PC-9 (cell line): ENCODE measurements around the gene SYT7. TPM values are rescaled to one million over a fixed set of nuclear protein-coding genes. Genes with fewer than 3 reads are reported as not detected.

Source experiments
- BruUV-seq: library from RNA; stranded (reverse); fragments of 400-500 nt; replicated peaks from 2 replicates; lab custom pipeline; 2021; lab: Mats Ljungman, UMichigan
- CTCF ChIA-PET: fragments of 300-600 bp; sonication (Branson Sonifier 250); formaldehyde crosslinking; loops from one replicate; lab custom pipeline; 2022; ENCODE audit warnings: antibody characterized with exemption; lab: Charles Lee
- POLR2A ChIA-PET: fragments of 300-600 bp; sonication (Branson Sonifier 250); formaldehyde crosslinking; loops from one replicate; lab custom pipeline; 2022; ENCODE audit warnings: antibody characterized with exemption; ENCODE audit not compliant: unreplicated experiment; lab: Charles Lee
- DNase-seq, 2 experiments: peaks; one replicate each; pipeline versions ENCODE4 v3.0.0 to v3.0.0-alpha.2; 2015 to 2022; ENCODE audit warnings: mixed read lengths in 1 of 2
- H2AFZ ChIP-seq: fragments of 200-600 bp; sonication (generic); 2 replicates; pipeline ENCODE4 v1.8.1; 2017; ENCODE audit warnings: antibody characterized with exemption
- H3F3A ChIP-seq: fragments of 200-600 bp; sonication (generic); 2 replicates; pipeline ENCODE4 v1.8.1; 2017; ENCODE audit warnings: antibody characterized with exemption, mild to moderate bottlenecking, low read depth; ENCODE audit not compliant: insufficient read depth
- H3K27ac ChIP-seq: fragments of 200-600 bp; sonication (generic); 2 replicates; pipeline ENCODE4 v1.6.1; 2016; ENCODE audit warnings: mixed run types
- H3K27me3 ChIP-seq: fragments of 200-600 bp; sonication (generic); 2 replicates; pipeline ENCODE4 v1.6.1; 2016; ENCODE audit warnings: low read depth, mixed run types; ENCODE audit not compliant: insufficient read depth
- H3K36me3 ChIP-seq: fragments of 200-600 bp; sonication (generic); 2 replicates; pipeline ENCODE4 v1.6.1; 2016; ENCODE audit warnings: low read depth, mixed run types
- H3K4me1 ChIP-seq: fragments of 200-600 bp; sonication (generic); replicated peaks from 2 replicates; pipeline ENCODE4 v1.6.1; 2016; ENCODE audit warnings: mixed run types; ENCODE audit not compliant: insufficient read depth
- H3K4me2 ChIP-seq: fragments of 200-600 bp; sonication (generic); 2 replicates; pipeline ENCODE4 v1.6.1; 2017; ENCODE audit warnings: mixed run types
- H3K4me3 ChIP-seq: fragments of 200-600 bp; sonication (generic); 2 replicates; pipeline ENCODE4 v1.6.1; 2016; ENCODE audit warnings: mixed run types
- H3K79me2 ChIP-seq: fragments of 200-600 bp; sonication (generic); 2 replicates; pipeline ENCODE4 v1.6.1; 2017; ENCODE audit warnings: low read depth, mixed run types
- H3K9me2 ChIP-seq: fragments of 200-600 bp; sonication (generic); 2 replicates; pipeline ENCODE4 v1.8.1; 2017; ENCODE audit warnings: mild to moderate bottlenecking; ENCODE audit not compliant: insufficient read depth
- H3K9me3 ChIP-seq: fragments of 200-600 bp; sonication (generic); 2 replicates; pipeline ENCODE4 v1.8.1; 2016; ENCODE audit warnings: low read depth; ENCODE audit not compliant: insufficient read depth
- H4K20me1 ChIP-seq: fragments of 200-600 bp; sonication (generic); 2 replicates; pipeline ENCODE4 v1.8.1; 2017; ENCODE audit not compliant: insufficient read depth
- CTCF ChIP-seq: fragments of 200-600 bp; sonication (generic); conservative IDR thresholded peaks from 2 replicates; pipeline ENCODE4 v1.6.1; 2017; ENCODE audit warnings: mixed run types, antibody characterized with exemption, mild to moderate bottlenecking, moderate library complexity
- EZH2 ChIP-seq: fragments of 200-600 bp; sonication (generic); IDR thresholded peaks from 2 replicates; pipeline ENCODE4 v1.8.0; 2017; ENCODE audit warnings: antibody characterized with exemption, low read depth
- intact Hi-C: fragments of 100-400 bp; cut with micrococcal nuclease; formaldehyde crosslinking; loops from one replicate; pipeline ENCODE4 v1.10.0; 2022; ENCODE audit not compliant: unreplicated experiment
- total RNA-seq: library from RNA; stranded (reverse); gene quantifications from 2 replicates; pipeline ENCODE4 v1.2.3, GENCODE V29; 2021

The SYT7 gene
- total RNA-seq, 1 experiment from 2014 or later = 4.0 TPM

- no peak overlapping the region for H2AFZ ChIP-seq
- no TSS peak for BruUV-seq
- peaks cover 24% of the 10 kb centered on the region for H3K27me3 ChIP-seq
- H3K4me2 ChIP-seq = peak overlapping the region; percentile 36; the same call in 1 of the 2 replicates
- DNase-seq = no peak
- intact Hi-C loops = no loop called here
- no peaks in the 10 kb centered on the region for H3K79me2 ChIP-seq
- H3F3A ChIP-seq = peaks cover 18% of the 10 kb centered on the region; the same call in 1 of the 2 replicates
- H3K27ac ChIP-seq = no peak overlapping the region
- peaks cover 32% of the 10 kb centered on the region for H3K4me1 ChIP-seq
- H3K4me3 ChIP-seq = no peak overlapping the region
- TF ChIP-seq CTCF (no peak), EZH2 (no peak)
- no peaks in the 10 kb centered on the region for H3K9me2 ChIP-seq
- POLR2A ChIA-PET = no interaction called here
- CTCF ChIA-PET = interaction anchor here (1.0 kb wide), 1 partner anchor 11 kb away, joined by 4 read pairs; no protein-coding TSS in a partner anchor
- no peaks in the 10 kb centered on the region for H3K9me3 ChIP-seq
- H3K36me3 ChIP-seq = no peaks in the 10 kb centered on the region
- H4K20me1 ChIP-seq = no peaks in the 10 kb centered on the region
These were observed 75.8 kb downstream of the SYT7 start for GRCh38 chr11:61505106-61505505.

DNA sequence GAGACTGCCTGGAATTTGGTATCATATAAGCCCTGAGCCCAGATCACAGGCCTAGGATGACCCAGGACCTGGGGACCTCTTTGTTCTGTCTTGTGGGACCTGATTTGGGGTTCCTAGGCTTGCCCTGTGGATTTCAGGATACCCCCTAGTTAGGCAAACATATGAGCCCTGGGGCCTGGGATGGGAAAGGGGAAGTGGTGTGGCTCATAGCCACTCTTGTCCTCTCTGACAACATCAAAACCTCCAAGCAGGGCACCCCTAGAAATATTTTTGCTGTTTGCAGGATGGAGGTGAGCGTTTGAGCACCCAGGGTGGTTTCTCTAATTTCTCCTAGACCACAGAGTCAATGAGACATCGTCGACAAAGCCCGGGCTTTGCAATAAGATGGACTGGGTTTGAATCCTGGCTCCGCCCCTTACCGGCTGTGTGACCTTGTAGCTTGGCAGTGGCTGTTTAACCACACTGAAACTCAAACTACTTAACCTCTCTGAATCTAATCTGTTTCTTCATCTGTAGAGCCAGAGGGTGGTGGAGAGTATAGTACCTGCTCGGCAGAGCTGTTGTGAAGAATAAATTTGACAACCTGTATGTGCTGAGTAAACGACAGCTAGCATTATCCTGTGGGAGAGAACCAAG, 77.6 kb downstream of the SYT7 start:
- Histone ChIP-seq H2AFZ (peak overlapping the region; percentile 45; the same call in 1 of the 2 replicates), H3K27ac (no peak overlapping the region), H3F3A (peaks cover 18% of the 10 kb centered on the region; the same call in 1 of the 2 replicates), H3K9me2 (no peaks in the 10 kb centered on the region), H3K4me1 (peaks cover 32% of the 10 kb centered on the region), H3K4me3 (no peak overlapping the region), H3K36me3 (no peaks in the 10 kb centered on the region), H3K27me3 (peaks cover 11% of the 10 kb centered on the region), H3K79me2 (no peaks in the 10 kb centered on the region), H3K4me2 (peak overlapping the region; percentile 37), H3K9me3 (no peaks in the 10 kb centered on the region), H4K20me1 (no peaks in the 10 kb centered on the region)
- ChIA-PET POLR2A (interaction anchor here (0.6 to 1.1 kb wide), 2 partner anchors 14 to 358 kb away, joined by 3 to 6 read pairs; no protein-coding TSS in a partner anchor), CTCF (no interaction called here)
- no TSS peak for BruUV-seq
- TF ChIP-seq CTCF = no peak
- TF ChIP-seq EZH2 = no peak
- intact Hi-C loops = no loop called here
- no peak for DNase-seq

- CTCF ChIA-PET = no interaction called here
- H3K9me3 ChIP-seq = no peaks in the 10 kb centered on the region
- H3K4me2 ChIP-seq = peak overlapping the region; percentile 37
- peak overlapping the region; percentile 45; the same call in 1 of the 2 replicates for H2AFZ ChIP-seq
- H3K4me1 ChIP-seq = peaks cover 32% of the 10 kb centered on the region
- no peaks in the 10 kb centered on the region for H3K36me3 ChIP-seq
- H3K9me2 ChIP-seq = no peaks in the 10 kb centered on the region
- BruUV-seq = no TSS peak
- H3K27me3 ChIP-seq = peaks cover 4% of the 10 kb centered on the region
- no peaks in the 10 kb centered on the region for H3K79me2 ChIP-seq
- H3K4me3 ChIP-seq = no peak overlapping the region
- intact Hi-C loops = no loop called here
- no peak for TF ChIP-seq CTCF
- TF ChIP-seq EZH2 = no peak
- no peak for DNase-seq
- H3K27ac ChIP-seq = no peak overlapping the region
- peaks cover 18% of the 10 kb centered on the region; the same call in 1 of the 2 replicates for H3F3A ChIP-seq
- POLR2A ChIA-PET = interaction anchor here (0.6 to 1.1 kb wide), 3 partner anchors 12 to 358 kb away, joined by 3 to 7 read pairs (median 6); no protein-coding TSS in a partner anchor
- no peaks in the 10 kb centered on the region for H4K20me1 ChIP-seq
These were observed 78.4 kb downstream of the SYT7 start for GRCh38 chr11:61502522-61502921.
